K562 (cell line): ENCODE data around the gene KIAA0825. TPM values are rescaled to one million over a fixed set of nuclear protein-coding genes. Genes with fewer than 3 reads are reported as not detected.

Experiments used
- ATAC-seq: fragments of 200-7000 bp; cut with Tn5 transposase; 3 replicates; pipeline ENCODE4 v1.9.1; 2020; ENCODE audit warnings: moderate library complexity
- BruUV-seq: library from RNA; stranded (reverse); fragments of 400-500 nt; replicated peaks from 2 replicates; lab custom pipeline; 2021; lab: Mats Ljungman, UMichigan
- CTCF ChIA-PET: fragments of 300-600 bp; formaldehyde crosslinking; extraction: SDS; loops from one replicate; lab custom pipeline; 2021; ENCODE audit warnings: low intra/inter-chr PET ratio; lab: Yijun Ruan, JAX
- POLR2A ChIA-PET: fragments of 300-600, 350-650 bp; sonication (Branson Sonifier 250); formaldehyde crosslinking; extraction: SDS; loops from one replicate; lab custom pipeline; 2021; ENCODE audit warnings: antibody characterized with exemption, inconsistent platforms; lab: Yijun Ruan, JAX
- DNase-seq, 4 experiments: peaks; one replicate each; pipeline versions ENCODE4 v3.0.0 to v3.0.0-alpha.2; 2011 to 2018; ENCODE audit warnings: low spot score in 3 of 4, mixed read lengths in 3 of 4; ENCODE audit errors: extremely low read depth in 1 of 4
- FAIRE-seq: peaks from 2 replicates; lab custom pipeline; 2011; peaks lifted over from hg19 to GRCh38; lab: Jason Lieb, UNC
- H2AFZ ChIP-seq: 2 replicates; pipeline ENCODE4 v1.6.0; 2011; ENCODE audit warnings: low read depth, low read length, control low read depth, inconsistent platforms
- H3K27ac ChIP-seq: fragments of 200-600 bp; 3 replicates; pipeline ENCODE4 v1.8.0; 2011; ENCODE audit warnings: low read depth, mild to moderate bottlenecking, control low read depth, inconsistent platforms, low read length, moderate library complexity, mixed read lengths; ENCODE audit errors: extremely low read depth
- H3K27me3 ChIP-seq, 2 experiments: fragments of 300-600 bp in 1 of 2; 2 replicates in 1 of 2; 3 replicates in 1 of 2; pipeline versions ENCODE4 v1.6.0 to v1.8.0; 2011; ENCODE audit warnings: inconsistent platforms in 2 of 2, low read length in 2 of 2, mild to moderate bottlenecking in 1 of 2, mixed read lengths in 1 of 2, moderate library complexity in 1 of 2; ENCODE audit not compliant: control insufficient read depth in 2 of 2, insufficient read depth in 2 of 2
- H3K36me3 ChIP-seq: fragments of 300-600 bp; 3 replicates; pipeline ENCODE4 v1.8.0; 2011; ENCODE audit warnings: mild to moderate bottlenecking, low read length, inconsistent platforms; ENCODE audit not compliant: control insufficient read depth, insufficient read depth
- H3K4me1 ChIP-seq, 2 experiments: fragments of 200-600 bp in 1 of 2; replicated peaks in 1 of 2; 2 replicates in 1 of 2; 3 replicates in 1 of 2; pipeline versions ENCODE4 v1.5.1 to v1.8.0; 2011; ENCODE audit warnings: inconsistent platforms in 2 of 2, low read length in 2 of 2, mild to moderate bottlenecking in 1 of 2, mixed read lengths in 1 of 2, moderate library complexity in 1 of 2; ENCODE audit not compliant: control insufficient read depth in 2 of 2, insufficient read depth in 2 of 2
- H3K4me2 ChIP-seq: 2 replicates; pipeline ENCODE4 v1.6.1; 2011; ENCODE audit warnings: low read length, control low read depth, inconsistent platforms, mixed read lengths; ENCODE audit not compliant: insufficient read depth
- H3K4me3 ChIP-seq: fragments of 200-600 bp; sonication (generic), shearing (Covaris generic); 2 replicates; pipeline ENCODE4 v1.5.1; 2016; ENCODE audit warnings: control low read depth, inconsistent platforms
- H3K79me2 ChIP-seq: fragments of 200-600 bp; 3 replicates; pipeline ENCODE4 v1.8.0; 2011; ENCODE audit warnings: low read length, inconsistent platforms; ENCODE audit not compliant: control insufficient read depth, insufficient read depth
- H3K9ac ChIP-seq, 2 experiments: 2 replicates each; pipeline versions ENCODE4 v1.6.0 to v1.6.1; 2011; ENCODE audit warnings: low read depth in 2 of 2, low read length in 2 of 2, control low read depth in 1 of 2, inconsistent platforms in 1 of 2, mild to moderate bottlenecking in 1 of 2, mixed read lengths in 1 of 2; ENCODE audit not compliant: insufficient read depth in 1 of 2
- H3K9me1 ChIP-seq: one replicate; pipeline ENCODE4 v1.6.0; 2011; ENCODE audit warnings: inconsistent platforms, mild to moderate bottlenecking, low read length, moderate library complexity; ENCODE audit not compliant: control insufficient read depth, insufficient read depth
- H3K9me3 ChIP-seq: replicated peaks from 2 replicates; pipeline ENCODE4 v1.5.1; 2011; ENCODE audit warnings: low read depth, low read length, inconsistent platforms; ENCODE audit not compliant: control insufficient read depth, insufficient read depth
- H4K20me1 ChIP-seq: replicated peaks from 2 replicates; pipeline ENCODE4 v1.6.1; 2011; ENCODE audit warnings: low read length, inconsistent platforms, mixed read lengths; ENCODE audit not compliant: control insufficient read depth, insufficient read depth
- KDM4B ChIP-seq, 2 experiments: fragments of 450-650 bp in 1 of 2; sonication (generic) in 1 of 2; IDR thresholded peaks; 2 replicates each; pipeline ENCODE4 v1.6.1; 2016 to 2017; ENCODE audit warnings: borderline replicate concordance in 2 of 2, antibody characterized with exemption in 1 of 2, low read depth in 1 of 2, mild to moderate bottlenecking in 1 of 2
- KLF16 ChIP-seq: IDR thresholded peaks from 2 replicates; pipeline ENCODE4 v1.6.1; 2016; ENCODE audit warnings: antibody characterized with exemption
- LEF1 ChIP-seq: fragments of 450-650 bp; IDR thresholded peaks from 2 replicates; pipeline ENCODE4 v1.6.1; 2016; ENCODE audit warnings: mild to moderate bottlenecking
- STAG1 ChIP-seq: sonication (generic); formaldehyde crosslinking; IDR thresholded peaks from 2 replicates; pipeline ENCODE4 v1.5.0; 2020; ENCODE audit warnings: missing genetic modification reagents, borderline replicate concordance
- TAF1 ChIP-seq: IDR thresholded peaks from 2 replicates; pipeline ENCODE4 v1.6.1; 2011; ENCODE audit warnings: mild to moderate bottlenecking, low read length, moderate library complexity; ENCODE audit not compliant: insufficient read depth, control insufficient read depth, severe bottlenecking; ENCODE audit errors: extremely low read depth
- ZNF197 ChIP-seq: fragments of 200-800 bp; sonication (Bioruptor generic); IDR thresholded peaks from 2 replicates; pipeline ENCODE4 v1.6.1; 2016; ENCODE audit warnings: low read depth, missing genetic modification characterization, missing compliant biosample characterization
- ZNF583 ChIP-seq: fragments of 250-450 bp; sonication (Bioruptor Pico); IDR thresholded peaks from 2 replicates; pipeline ENCODE4 v1.4.0; 2020
- WGBS: fragments of 100-300 bp; shearing (Covaris generic); methylation state at CpG from one replicate; pipeline ENCODE4 v1.1.6; 2016; ENCODE audit warnings: low coverage, mixed read lengths; ENCODE audit not compliant: insufficient coverage; ENCODE audit errors: missing lambda C conversion rate; 5-methylcytosine and 5-hydroxymethylcytosine counted together
- in situ Hi-C: fragments of 300-500 bp; cut with MboI; formaldehyde crosslinking; loops from 4 replicates; pipeline ENCODE4 v1.15.0; 2018; ENCODE audit warnings: inconsistent platforms, mixed read lengths
- intact Hi-C: fragments of 100-400 bp; cut with micrococcal nuclease; formaldehyde crosslinking; loops from 2 replicates; pipeline ENCODE4 v1.14.2; 2022
- polyA plus RNA-seq, 8 experiments: library from polyadenylated mRNA; depleted of rRNA in 4 of 8; stranded (reverse) in 5 of 8; unstranded in 3 of 8; fragments of >200 nt; fragmentation: Nextera tagmentation in 2 of 8; fragmentation: Illumina TruSeq in 1 of 8; extraction: Ambion mirVana in 2 of 8; extraction: Trizol in 1 of 8; gene quantifications; 2 replicates each; pipeline versions ENCODE4 v1.2.1 to v1.2.3, GENCODE V29; 2011 to 2014; ENCODE audit warnings: inconsistent platforms in 1 of 8, missing spikeins in 1 of 8
- total RNA-seq, 7 experiments: library from RNA; depleted of rRNA in 6 of 7; stranded (reverse); fragments of >200 nt in 6 of 7; fragmentation: Illumina TruSeq in 2 of 7; extraction: Trizol in 2 of 7; gene quantifications; 2 replicates each; pipeline versions ENCODE4 v1.2.1 to v1.2.3, GENCODE V29; 2011 to 2021; ENCODE audit warnings: low replicate concordance in 1 of 7
- TF ChIP-seq, protein P1 (sequence below): IDR thresholded peaks from 2 replicates; pipeline ENCODE4 v1.6.1; 2012; ENCODE audit warnings: low read depth, low read length, improper control_type of control experiment, borderline replicate concordance
- TF ChIP-seq, protein P2 (sequence below): conservative IDR thresholded peaks from 2 replicates; pipeline ENCODE4 v1.6.1; 2011; ENCODE audit warnings: low read depth, mild to moderate bottlenecking, low read length; ENCODE audit not compliant: control insufficient read depth

The KIAA0825 gene
- total and polyA plus RNA-seq, 9 of the 15 experiments (the other 6 are each of a cell fraction or from before 2014, with no cell fraction given), result 0.05 to 0.36 (median 0.16) TPM; not detected in 1

GRCh38 chr5:94471521-94471920 lies 146.9 kb downstream of the KIAA0825 start:
- no peaks in the 10 kb centered on the region for H3K27me3 ChIP-seq
- no TSS peak for BruUV-seq
- no peak overlapping the region for H3K4me2 ChIP-seq
- no peak overlapping the region for H3K27ac ChIP-seq
- WGBS, result 0% methylated on average over 3 of the region's 3 CpGs
- H2AFZ ChIP-seq, result no peak overlapping the region
- no peaks in the 10 kb centered on the region for H3K9me1 ChIP-seq
- POLR2A ChIA-PET, result no interaction called here
- in situ Hi-C loops (no loop called here), intact Hi-C loops (no loop called here)
- H3K4me3 ChIP-seq, result no peak overlapping the region
- no peaks in the 10 kb centered on the region for H4K20me1 ChIP-seq
- H3K4me1 ChIP-seq, result no peaks in the 10 kb centered on the region
- DNase-seq (no peak), FAIRE-seq (no peak)
- TF ChIP-seq KLF16 (no peak), LEF1 (no peak), KDM4B (IDR thresholded peaks at IDR 0.05; ENCODE audit: borderline replicate concordance in 2 of 2, low read depth in 1 of 2) (no peak), ZNF197 (no peak), ZNF583 (CRISPR knock-in tag) (no peak), STAG1 (CRISPR knock-in tag) (no peak), TAF1 (no peak)
- TF ChIP-seq, protein P1, sequence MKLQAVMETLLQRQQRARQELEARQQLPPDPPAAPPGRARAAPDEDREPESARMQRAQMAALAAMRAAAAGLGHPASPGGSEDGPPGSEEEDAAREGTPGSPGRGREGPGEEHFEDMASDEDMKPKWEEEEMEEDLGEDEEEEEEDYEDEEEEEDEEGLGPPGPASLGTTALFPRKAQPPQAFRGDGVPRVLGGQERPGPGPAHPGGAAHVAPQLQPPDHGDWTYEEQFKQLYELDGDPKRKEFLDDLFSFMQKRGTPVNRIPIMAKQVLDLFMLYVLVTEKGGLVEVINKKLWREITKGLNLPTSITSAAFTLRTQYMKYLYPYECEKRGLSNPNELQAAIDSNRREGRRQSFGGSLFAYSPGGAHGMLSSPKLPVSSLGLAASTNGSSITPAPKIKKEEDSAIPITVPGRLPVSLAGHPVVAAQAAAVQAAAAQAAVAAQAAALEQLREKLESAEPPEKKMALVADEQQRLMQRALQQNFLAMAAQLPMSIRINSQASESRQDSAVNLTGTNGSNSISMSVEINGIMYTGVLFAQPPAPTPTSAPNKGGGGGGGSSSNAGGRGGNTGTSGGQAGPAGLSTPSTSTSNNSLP, result no peak
- TF ChIP-seq, protein P2, sequence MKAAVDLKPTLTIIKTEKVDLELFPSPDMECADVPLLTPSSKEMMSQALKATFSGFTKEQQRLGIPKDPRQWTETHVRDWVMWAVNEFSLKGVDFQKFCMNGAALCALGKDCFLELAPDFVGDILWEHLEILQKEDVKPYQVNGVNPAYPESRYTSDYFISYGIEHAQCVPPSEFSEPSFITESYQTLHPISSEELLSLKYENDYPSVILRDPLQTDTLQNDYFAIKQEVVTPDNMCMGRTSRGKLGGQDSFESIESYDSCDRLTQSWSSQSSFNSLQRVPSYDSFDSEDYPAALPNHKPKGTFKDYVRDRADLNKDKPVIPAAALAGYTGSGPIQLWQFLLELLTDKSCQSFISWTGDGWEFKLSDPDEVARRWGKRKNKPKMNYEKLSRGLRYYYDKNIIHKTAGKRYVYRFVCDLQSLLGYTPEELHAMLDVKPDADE, result no peak
- TF ChIP-seq, all 486 proteins: peak for 0
- no peak for ATAC-seq
- Histone ChIP-seq H3K9ac (no peak overlapping the region), H3K36me3 (no peaks in the 10 kb centered on the region), H3K79me2 (no peaks in the 10 kb centered on the region), H3K9me3 (no peaks in the 10 kb centered on the region)
- CTCF ChIA-PET, result no interaction called here
